Activated CD8-positive, alpha-beta T cell treated with anti-CD3 and anti-CD28 coated beads for 36 hours (primary cell): Measurements from ENCODE around the gene TRAF4. TPM values are rescaled to one million over a fixed set of nuclear protein-coding genes. Genes with fewer than 3 reads are reported as not detected.

Source experiments
- ATAC-seq: fragments of 200-7000 bp; cut with Tn5 transposase; one replicate; pipeline ENCODE4 v1.10.0; 2021; ENCODE audit warnings: mild to moderate bottlenecking, moderate library complexity
- CTCF ChIA-PET: fragments of 350-600 bp; sonication (Branson Sonifier 250); formaldehyde crosslinking; loops from one replicate; lab custom pipeline; 2021; ENCODE audit warnings: antibody characterized with exemption; lab: Charles Lee
- POLR2A ChIA-PET: fragments of 350-600 bp; sonication (Branson Sonifier 250); formaldehyde crosslinking; loops from one replicate; lab custom pipeline; 2021; ENCODE audit warnings: antibody characterized with exemption; lab: Charles Lee
- DNase-seq: peaks from one replicate; pipeline ENCODE4 v3.0.0-alpha.2; 2020
- H3K27ac Mint-ChIP-seq: one replicate; pipeline ENCODE4 v1.8.0; 2021; ENCODE audit warnings: mild to moderate bottlenecking, mixed read lengths
- H3K27me3 Mint-ChIP-seq: one replicate; pipeline ENCODE4 v1.8.0; 2021; ENCODE audit warnings: mixed read lengths
- H3K36me3 Mint-ChIP-seq: one replicate; pipeline ENCODE4 v1.8.0; 2021; ENCODE audit warnings: low read depth, mixed read lengths
- H3K4me1 Mint-ChIP-seq: one replicate; pipeline ENCODE4 v1.8.0; 2021; ENCODE audit warnings: low read depth, mixed read lengths
- H3K4me3 Mint-ChIP-seq: one replicate; pipeline ENCODE4 v1.8.0; 2021; ENCODE audit warnings: mild to moderate bottlenecking, moderate library complexity, mixed read lengths
- H3K9me3 Mint-ChIP-seq: one replicate; pipeline ENCODE4 v1.8.0; 2021; ENCODE audit warnings: mixed read lengths
- intact Hi-C: fragments of 100-400 bp; cut with micrococcal nuclease; formaldehyde crosslinking; loops from one replicate; pipeline ENCODE4 v1.10.0; 2022
- total RNA-seq, 2 experiments: library from RNA; stranded (reverse); gene quantifications; one replicate each; pipeline ENCODE4 v1.2.3, GENCODE V29; 2021
- TF ChIP-seq, protein P1 (sequence below): fragments of 200-600 bp; IDR thresholded peaks from one replicate; pipeline ENCODE4 v1.8.0; 2022; ENCODE audit warnings: antibody characterized with exemption, mild to moderate bottlenecking

Gene TRAF4
- total RNA-seq, 2 experiments from 2014 or later: 140 to 151 TPM

DNA sequence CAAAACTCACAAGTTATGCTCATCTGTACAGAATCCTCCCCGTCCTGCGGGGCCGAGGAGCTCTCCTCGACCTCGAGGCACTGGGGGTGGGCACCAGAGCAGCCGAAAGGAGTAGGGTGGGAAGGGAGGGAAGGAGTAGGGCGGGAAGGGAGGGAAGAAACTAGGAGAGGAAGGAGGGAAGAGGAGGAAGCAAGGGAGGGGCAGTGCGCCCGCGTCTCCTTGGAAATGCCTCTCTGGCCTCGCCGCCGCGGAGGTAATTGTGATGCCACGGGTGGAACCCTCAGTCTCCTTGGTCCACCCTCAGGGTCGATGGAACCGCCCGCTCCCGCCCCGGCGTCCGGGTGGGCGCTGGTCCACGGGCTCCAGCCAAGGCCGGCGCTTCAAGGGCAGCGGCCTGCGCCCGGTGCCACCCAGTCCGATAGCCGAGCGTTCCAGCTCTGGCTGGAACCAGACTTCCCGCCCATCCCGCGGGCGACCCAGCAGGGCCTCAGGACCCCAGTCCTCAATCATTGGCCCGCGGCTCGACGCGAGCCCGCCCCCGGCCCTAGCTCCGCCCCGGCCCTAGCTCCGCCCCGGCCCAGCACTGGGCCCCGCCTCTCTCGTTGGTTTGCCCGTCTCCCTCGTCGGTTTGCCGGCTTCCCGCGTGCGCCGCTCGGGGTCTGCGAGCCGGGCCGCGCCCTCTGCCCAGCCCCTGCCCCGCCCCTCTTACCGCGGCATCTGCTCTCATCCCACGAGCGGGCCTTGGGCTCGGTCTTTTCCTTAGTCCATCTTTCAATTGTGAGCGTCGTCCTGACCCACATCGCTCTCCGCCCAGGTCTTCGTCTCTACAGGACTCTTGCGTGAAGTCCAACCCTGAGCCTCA lies 32.7 kb upstream of the TRAF4 start:
- DNase-seq (peak; percentile 92), ATAC-seq (peak; percentile 92)
- intact Hi-C loops: no loop called here
- H3K9me3 Mint-ChIP-seq: no peaks in the 10 kb centered on the region
- peaks cover 13% of the 10 kb centered on the region for H3K4me1 Mint-ChIP-seq
- CTCF ChIA-PET: interaction anchor here (0.7 to 3.5 kb wide), 10 partner anchors 9 to 168 kb away, joined by 3 to 20 read pairs (median 5); partner anchors contain the start of genes BLTP2, NEK8, RPL23A and TLCD1
- peak overlapping the region; percentile 95 for H3K27ac Mint-ChIP-seq
- H3K36me3 Mint-ChIP-seq: peaks cover 7% of the 10 kb centered on the region
- TF ChIP-seq, protein P1, sequence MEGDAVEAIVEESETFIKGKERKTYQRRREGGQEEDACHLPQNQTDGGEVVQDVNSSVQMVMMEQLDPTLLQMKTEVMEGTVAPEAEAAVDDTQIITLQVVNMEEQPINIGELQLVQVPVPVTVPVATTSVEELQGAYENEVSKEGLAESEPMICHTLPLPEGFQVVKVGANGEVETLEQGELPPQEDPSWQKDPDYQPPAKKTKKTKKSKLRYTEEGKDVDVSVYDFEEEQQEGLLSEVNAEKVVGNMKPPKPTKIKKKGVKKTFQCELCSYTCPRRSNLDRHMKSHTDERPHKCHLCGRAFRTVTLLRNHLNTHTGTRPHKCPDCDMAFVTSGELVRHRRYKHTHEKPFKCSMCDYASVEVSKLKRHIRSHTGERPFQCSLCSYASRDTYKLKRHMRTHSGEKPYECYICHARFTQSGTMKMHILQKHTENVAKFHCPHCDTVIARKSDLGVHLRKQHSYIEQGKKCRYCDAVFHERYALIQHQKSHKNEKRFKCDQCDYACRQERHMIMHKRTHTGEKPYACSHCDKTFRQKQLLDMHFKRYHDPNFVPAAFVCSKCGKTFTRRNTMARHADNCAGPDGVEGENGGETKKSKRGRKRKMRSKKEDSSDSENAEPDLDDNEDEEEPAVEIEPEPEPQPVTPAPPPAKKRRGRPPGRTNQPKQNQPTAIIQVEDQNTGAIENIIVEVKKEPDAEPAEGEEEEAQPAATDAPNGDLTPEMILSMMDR: no peak
- H3K27me3 Mint-ChIP-seq: peaks cover 9% of the 10 kb centered on the region
- POLR2A ChIA-PET: interaction anchor here (0.6 to 7.7 kb wide), 18 partner anchors 9 to 770 kb away, joined by 3 to 65 read pairs (median 3); partner anchors contain the start of genes BLTP2, NEK8, RPL23A and SDF2
- peak overlapping the region; percentile 89 for H3K4me3 Mint-ChIP-seq

DNA sequence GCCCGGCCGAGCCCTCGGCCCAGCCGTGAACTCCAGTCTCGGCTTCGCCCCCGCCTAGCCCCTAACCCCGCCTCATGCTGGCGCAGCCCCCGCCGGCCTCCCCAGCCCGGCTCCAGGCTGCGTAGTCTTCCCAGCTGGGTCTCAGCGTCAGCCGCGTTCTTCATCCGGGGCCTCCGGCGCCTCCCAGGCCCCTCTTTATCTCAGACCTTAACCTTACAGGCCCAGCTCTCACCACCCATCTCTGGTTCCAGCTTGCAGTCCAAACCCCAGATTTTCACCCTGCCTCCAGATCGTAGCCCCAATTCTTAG lies 32.1 kb upstream of the TRAF4 start, which contains the start of gene PROCA1:
TSS of gene PROCA1 (minus strand) at position 166 of the 309 bp plus-strand sequence. CDS start 228 bp downstream, outside the sequence.
- Mint-ChIP-seq H3K27ac (peak within 1 kb of the TSS; percentile 95), H3K36me3 (peaks cover 7% of the 10 kb centered on the region), H3K4me1 (peaks cover 13% of the 10 kb centered on the region), H3K27me3 (peaks cover 9% of the 10 kb centered on the region), H3K4me3 (peak within 1 kb of the TSS; percentile 89), H3K9me3 (no peaks in the 10 kb centered on the region)
- POLR2A ChIA-PET: interaction anchor here (0.6 to 7.7 kb wide), 12 partner anchors 9 to 254 kb away, joined by 3 to 65 read pairs (median 3); partner anchors contain the start of genes BLTP2, NEK8, RPL23A and SDF2
- ATAC-seq: peak; percentile 37
- TF ChIP-seq, protein P1: no peak
- intact Hi-C loops: no loop called here
- peak; percentile 54 for DNase-seq
- CTCF ChIA-PET: interaction anchor here (0.7 to 3.5 kb wide), 8 partner anchors 8 to 118 kb away, joined by 3 to 20 read pairs (median 6); partner anchors contain the start of genes BLTP2, NEK8, RPL23A and TLCD1

DNA sequence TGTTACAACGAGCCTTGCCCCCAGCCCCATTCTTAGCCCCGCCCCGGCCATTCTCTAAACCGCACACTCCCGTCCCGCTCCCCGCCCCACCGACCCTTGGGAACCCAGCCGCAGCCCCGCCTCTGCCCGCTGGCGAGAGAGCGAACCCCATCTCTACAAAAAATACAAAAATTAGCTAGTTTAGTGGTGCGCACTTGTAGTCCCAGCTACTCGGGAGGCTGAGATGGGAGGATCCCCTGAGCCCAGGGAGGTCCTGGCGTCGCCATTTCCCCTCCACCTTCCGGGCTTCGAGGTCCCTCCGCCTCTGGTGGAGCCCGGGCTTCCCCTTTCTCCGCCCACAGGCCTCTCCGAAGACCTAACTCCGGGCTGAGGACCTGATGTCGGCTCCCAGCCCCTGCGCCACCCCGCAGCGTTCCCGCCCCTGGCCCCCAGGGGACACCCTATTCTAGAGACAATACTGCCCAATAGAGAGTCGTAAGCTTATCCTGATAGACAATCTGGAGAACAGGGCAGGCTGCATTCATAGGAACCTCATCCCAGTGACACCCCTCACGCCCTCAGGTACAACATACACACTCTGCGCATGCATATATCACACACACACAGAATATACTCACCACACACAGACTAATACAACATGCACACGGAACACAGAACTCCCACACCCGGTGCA lies 31.6 kb upstream of the TRAF4 start:
- ChIA-PET POLR2A (interaction anchor here (0.6 to 7.7 kb wide), 10 partner anchors 9 to 253 kb away, joined by 3 to 65 read pairs (median 5); partner anchors contain the start of genes BLTP2, NEK8, RPL23A and SDF2), CTCF (interaction anchor here (1.1 to 3.4 kb wide), 4 partner anchors 8 to 65 kb away, joined by 5 to 20 read pairs (median 10); partner anchors contain the start of genes NEK8, RPL23A and TLCD1)
- Mint-ChIP-seq H3K9me3 (no peaks in the 10 kb centered on the region), H3K4me3 (peak overlapping the region; percentile 89), H3K27ac (peak overlapping the region; percentile 95), H3K4me1 (peaks cover 13% of the 10 kb centered on the region), H3K27me3 (peaks cover 9% of the 10 kb centered on the region), H3K36me3 (peaks cover 7% of the 10 kb centered on the region)
- intact Hi-C loops: no loop called here
- ATAC-seq (peak; percentile 55), DNase-seq (peak; percentile 86)
- TF ChIP-seq, protein P1: no peak

DNA sequence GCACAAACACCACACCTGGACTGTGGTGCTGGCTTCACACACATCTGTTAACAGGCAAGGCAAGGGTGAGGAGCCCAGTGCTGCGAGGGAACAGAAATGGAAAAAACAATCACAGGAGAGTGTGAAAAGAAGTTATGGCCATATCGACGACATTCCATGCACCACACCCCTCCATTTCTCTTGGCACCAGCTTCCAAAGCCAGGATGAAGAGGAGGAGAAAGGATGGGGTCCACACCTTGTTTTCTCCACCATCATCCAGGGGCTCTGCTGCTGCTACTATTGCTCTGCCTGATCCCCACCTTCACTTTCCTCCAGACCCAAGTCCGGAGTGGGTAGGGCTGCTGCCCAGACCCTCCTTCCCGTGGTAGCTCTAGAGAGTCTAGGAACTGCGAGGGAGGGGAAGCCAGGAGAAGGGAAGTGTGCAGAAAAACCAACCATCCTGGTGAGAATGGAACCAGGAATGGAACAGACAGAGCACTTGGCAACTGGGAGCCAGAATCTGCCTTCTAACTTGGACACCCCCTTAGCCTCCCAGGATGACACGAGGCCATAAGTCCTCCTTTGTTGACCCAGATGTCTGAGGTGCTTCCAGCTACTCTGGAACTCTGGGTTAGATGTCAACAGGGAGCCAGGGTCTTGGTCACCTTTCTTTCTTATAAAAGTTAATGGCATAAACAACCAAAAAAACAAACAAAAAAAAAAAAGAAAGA lies 31.0 kb upstream of the TRAF4 start:
- no peak for DNase-seq
- ATAC-seq: no peak
- CTCF ChIA-PET: interaction anchor here (0.7 to 3.4 kb wide), 2 partner anchors 9 to 14 kb away, joined by 3 to 20 read pairs; partner anchors contain the start of genes NEK8 and TLCD1
- Mint-ChIP-seq H3K27ac (peak overlapping the region; percentile 95), H3K9me3 (no peaks in the 10 kb centered on the region), H3K4me1 (peaks cover 13% of the 10 kb centered on the region), H3K36me3 (peaks cover 2% of the 10 kb centered on the region), H3K4me3 (peak overlapping the region; percentile 89), H3K27me3 (peaks cover 9% of the 10 kb centered on the region)
- POLR2A ChIA-PET: interaction anchor here (1.5 to 7.7 kb wide), 5 partner anchors 8 to 67 kb away, joined by 7 to 65 read pairs (median 11); partner anchors contain the start of genes BLTP2, NEK8, RPL23A and SDF2
- TF ChIP-seq, protein P1: no peak
- intact Hi-C loops: no loop called here
